GM12801 (cell line): ENCODE data around the gene AIG1.

Experiments used
- CTCF ChIP-seq: IDR thresholded peaks from one replicate; pipeline ENCODE4 v1.5.1; 2011; ENCODE audit warnings: control low read depth; ENCODE audit not compliant: insufficient read length; ENCODE audit errors: extremely low read depth

Gene AIG1

GRCh38 chr6:143245656-143246055 lies 185.0 kb downstream of the AIG1 start:
- TF ChIP-seq CTCF = no peak

- TF ChIP-seq CTCF = no peak
These were observed 186.9 kb downstream of the AIG1 start for GRCh38 chr6:143247586-143247985.

- no peak for TF ChIP-seq CTCF
These were observed 187.7 kb downstream of the AIG1 start for GRCh38 chr6:143248359-143248758.

- TF ChIP-seq CTCF = no peak
These were observed 190.6 kb downstream of the AIG1 start for GRCh38 chr6:143251288-143251687.

GRCh38 chr6:143252961-143253360 lies 192.3 kb downstream of the AIG1 start:
- TF ChIP-seq CTCF = no peak

GRCh38 chr6:143253586-143253985 lies 192.9 kb downstream of the AIG1 start:
- no peak for TF ChIP-seq CTCF

- TF ChIP-seq CTCF = no peak
These were observed 198.3 kb downstream of the AIG1 start for GRCh38 chr6:143258945-143259344.

GRCh38 chr6:143260857-143261256 lies 200.2 kb downstream of the AIG1 start:
- no peak for TF ChIP-seq CTCF
